Fibroblast of lung (primary cell): ENCODE measurements around the gene ZNF688. TPM values are rescaled to one million over a fixed set of nuclear protein-coding genes. Genes with fewer than 3 reads are reported as not detected.

Source experiments
- DNase-seq, 2 donors: peaks; one replicate each; pipeline versions ENCODE4 v3.0.0 to v3.0.0-alpha.2; 2010; ENCODE audit warnings: low read depth in 2 of 2
- H2AFZ ChIP-seq: 2 replicates; pipeline ENCODE4 v1.5.1; 2012; ENCODE audit warnings: low read length, control low read depth, inconsistent platforms
- H3K27ac ChIP-seq: 2 replicates; pipeline ENCODE4 v1.5.1; 2011; ENCODE audit warnings: low read length, control low read depth; ENCODE audit not compliant: insufficient read depth
- H3K27me3 ChIP-seq: 2 replicates; pipeline ENCODE4 v1.5.1; 2011; ENCODE audit warnings: mild to moderate bottlenecking, low read length; ENCODE audit not compliant: control insufficient read depth, insufficient read depth
- H3K36me3 ChIP-seq: 2 replicates; pipeline ENCODE4 v1.5.1; 2011; ENCODE audit warnings: low read length; ENCODE audit not compliant: control insufficient read depth, insufficient read depth
- H3K4me1 ChIP-seq: 2 replicates; pipeline ENCODE4 v1.5.1; 2011; ENCODE audit warnings: low read length; ENCODE audit not compliant: control insufficient read depth, insufficient read depth; ENCODE audit errors: extremely low read depth
- H3K4me2 ChIP-seq: 2 replicates; pipeline ENCODE4 v1.5.1; 2011; ENCODE audit warnings: low read length, control low read depth; ENCODE audit not compliant: insufficient read depth; ENCODE audit errors: extremely low read depth
- H3K4me3 ChIP-seq, 4 experiments: fragments of 200-600 bp in 1 of 4; sonication (generic) in 1 of 4; replicated peaks in 1 of 4; 2 replicates each; pipeline ENCODE4 v1.5.1; 2011 to 2016; ENCODE audit warnings: low read length in 4 of 4, low read depth in 3 of 4, mild to moderate bottlenecking in 3 of 4, control low read depth in 2 of 4, inconsistent platforms in 1 of 4, mixed read lengths in 1 of 4; ENCODE audit not compliant: insufficient read depth in 1 of 4; ENCODE audit errors: control extremely low read depth in 1 of 4
- H3K79me2 ChIP-seq: 2 replicates; pipeline ENCODE4 v1.5.1; 2012; ENCODE audit warnings: mild to moderate bottlenecking, low read length, inconsistent platforms; ENCODE audit not compliant: control insufficient read depth, insufficient read depth
- H3K9ac ChIP-seq: 2 replicates; pipeline ENCODE4 v1.5.1; 2011; ENCODE audit warnings: mild to moderate bottlenecking, low read length, control low read depth; ENCODE audit not compliant: insufficient read depth
- H3K9me3 ChIP-seq: 2 replicates; pipeline ENCODE4 v1.5.1; 2012; ENCODE audit warnings: low read depth, low read length; ENCODE audit not compliant: control insufficient read depth, insufficient read depth
- H4K20me1 ChIP-seq: 2 replicates; pipeline ENCODE4 v1.5.1; 2011; ENCODE audit warnings: low read length; ENCODE audit not compliant: control insufficient read depth, insufficient read depth; ENCODE audit errors: extremely low read depth
- EZH2 ChIP-seq: IDR thresholded peaks from 2 replicates; pipeline ENCODE4 v1.5.1; 2012; ENCODE audit warnings: low read length, control low read depth, mild to moderate bottlenecking; ENCODE audit errors: missing control alignments
- polyA plus RNA-seq, 2 donors: library from polyadenylated mRNA; depleted of rRNA in 1 of 2; stranded (reverse) in 1 of 2; unstranded in 1 of 2; fragments of >200 nt; gene quantifications; 2 replicates each; pipeline ENCODE4 v1.2.1, GENCODE V29; 2011 to 2012; ENCODE audit warnings: missing spikeins in 1 of 2
- total RNA-seq: library from RNA; depleted of rRNA; stranded (reverse); fragments of >200 nt; gene quantifications from 2 replicates; pipeline ENCODE4 v1.2.1, GENCODE V29; 2014
- TF ChIP-seq, protein P1 (sequence below), 2 donors: IDR thresholded peaks in 1 of 2; conservative IDR thresholded peaks in 1 of 2; 1 replicate in 1 of 2; 2 replicates in 1 of 2; pipeline ENCODE4 v1.5.1; 2011 to 2012; ENCODE audit warnings: low read length in 2 of 2, control low read depth in 1 of 2, inconsistent platforms in 1 of 2, low read depth in 1 of 2, mild to moderate bottlenecking in 1 of 2

ZNF688 gene
- total and polyA plus RNA-seq, 2 donors (not counting 1 experiment from before 2014, with no cell fraction given): 3.0 to 12.9 TPM

DNA sequence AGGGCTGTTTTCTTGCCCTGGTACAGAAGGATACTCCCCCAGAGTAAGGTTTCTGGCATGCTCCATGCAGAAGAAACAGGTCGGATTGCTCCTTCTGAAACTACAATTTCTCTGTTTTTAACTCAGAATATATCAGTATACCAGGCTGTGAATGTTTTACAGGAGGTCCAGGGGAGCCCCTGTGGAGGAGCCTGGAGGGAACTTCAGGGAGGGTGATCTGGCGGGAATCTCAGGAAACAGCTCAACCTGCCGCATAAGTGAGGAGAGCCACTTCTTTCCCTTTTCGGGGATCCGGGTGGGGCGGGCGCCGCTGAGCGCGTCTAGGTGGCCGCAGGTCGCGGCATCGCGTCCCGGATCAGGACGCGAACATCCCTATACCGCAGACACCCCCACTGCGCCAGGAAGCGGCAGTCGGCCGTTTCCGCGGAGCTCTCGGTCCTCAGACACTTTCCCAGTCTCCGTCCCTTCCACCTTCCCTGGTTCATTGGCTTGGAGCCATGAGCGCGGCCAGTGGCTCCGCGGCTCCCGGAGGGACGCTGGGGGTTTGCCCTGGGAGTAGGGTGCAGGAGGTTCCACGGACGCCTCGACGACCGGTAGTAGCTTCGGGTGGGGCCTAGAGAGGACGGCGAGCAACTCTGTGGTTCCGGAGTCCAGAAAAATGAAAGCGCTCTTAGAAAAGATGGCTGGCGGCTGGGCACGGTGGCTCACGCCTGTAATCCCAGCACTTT is 10.3 kb downstream of the ZNF688 start:
- TF ChIP-seq, protein P1, sequence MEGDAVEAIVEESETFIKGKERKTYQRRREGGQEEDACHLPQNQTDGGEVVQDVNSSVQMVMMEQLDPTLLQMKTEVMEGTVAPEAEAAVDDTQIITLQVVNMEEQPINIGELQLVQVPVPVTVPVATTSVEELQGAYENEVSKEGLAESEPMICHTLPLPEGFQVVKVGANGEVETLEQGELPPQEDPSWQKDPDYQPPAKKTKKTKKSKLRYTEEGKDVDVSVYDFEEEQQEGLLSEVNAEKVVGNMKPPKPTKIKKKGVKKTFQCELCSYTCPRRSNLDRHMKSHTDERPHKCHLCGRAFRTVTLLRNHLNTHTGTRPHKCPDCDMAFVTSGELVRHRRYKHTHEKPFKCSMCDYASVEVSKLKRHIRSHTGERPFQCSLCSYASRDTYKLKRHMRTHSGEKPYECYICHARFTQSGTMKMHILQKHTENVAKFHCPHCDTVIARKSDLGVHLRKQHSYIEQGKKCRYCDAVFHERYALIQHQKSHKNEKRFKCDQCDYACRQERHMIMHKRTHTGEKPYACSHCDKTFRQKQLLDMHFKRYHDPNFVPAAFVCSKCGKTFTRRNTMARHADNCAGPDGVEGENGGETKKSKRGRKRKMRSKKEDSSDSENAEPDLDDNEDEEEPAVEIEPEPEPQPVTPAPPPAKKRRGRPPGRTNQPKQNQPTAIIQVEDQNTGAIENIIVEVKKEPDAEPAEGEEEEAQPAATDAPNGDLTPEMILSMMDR (conservative IDR thresholded peaks at IDR 0.05 in 1 of 2, IDR thresholded peaks at IDR 0.05 in 1 of 2; ENCODE audit: low read depth in 1 of 2, low read length in 2 of 2): no peak
- TF ChIP-seq EZH2: no peak
- H3K27me3 ChIP-seq: peaks cover 3% of the 10 kb centered on the region
- H3K36me3 ChIP-seq: no peaks in the 10 kb centered on the region
- H3K79me2 ChIP-seq: peaks cover 6% of the 10 kb centered on the region
- no peak overlapping the region for H3K27ac ChIP-seq
- DNase-seq: no peak
- no peak overlapping the region for H3K9ac ChIP-seq
- H2AFZ ChIP-seq: peak overlapping the region; percentile 81
- H3K4me1 ChIP-seq: no peaks in the 10 kb centered on the region
- H3K4me3 ChIP-seq: peak overlapping the region in 2 of 4 experiments; percentile 1 to 45
- peak overlapping the region; percentile 66 for H3K4me2 ChIP-seq
- H4K20me1 ChIP-seq: no peaks in the 10 kb centered on the region
- H3K9me3 ChIP-seq: no peaks in the 10 kb centered on the region

DNA sequence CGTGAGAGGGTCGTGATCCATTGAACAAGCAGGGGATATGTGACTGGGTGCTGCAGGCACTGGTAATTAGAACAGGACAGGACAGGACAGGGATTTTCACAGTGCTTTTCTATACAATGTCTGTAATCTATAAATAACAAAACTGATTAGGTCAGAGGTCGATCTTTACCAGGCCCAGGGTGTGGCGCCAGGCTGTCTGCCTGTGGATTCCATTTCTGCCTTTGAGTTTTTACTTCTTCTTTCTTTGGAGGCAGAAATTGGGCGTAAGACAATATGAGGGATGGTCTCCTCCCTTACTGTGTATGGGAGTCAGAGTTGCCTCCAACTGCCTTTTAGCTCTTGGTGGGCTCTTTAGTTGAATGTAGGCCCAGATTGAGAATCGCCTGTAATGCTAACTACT is 11.8 kb downstream of the ZNF688 start:
- TF ChIP-seq EZH2: no peak
- TF ChIP-seq, protein P1 (conservative IDR thresholded peaks at IDR 0.05 in 1 of 2, IDR thresholded peaks at IDR 0.05 in 1 of 2; ENCODE audit: low read depth in 1 of 2, low read length in 2 of 2): no peak
- no peaks in the 10 kb centered on the region for H3K27me3 ChIP-seq
- H3K4me3 ChIP-seq: no peak overlapping the region
- H3K9me3 ChIP-seq: no peaks in the 10 kb centered on the region
- peaks cover 9% of the 10 kb centered on the region for H3K36me3 ChIP-seq
- no peaks in the 10 kb centered on the region for H3K4me1 ChIP-seq
- H2AFZ ChIP-seq: no peak overlapping the region
- DNase-seq: no peak
- no peak overlapping the region for H3K4me2 ChIP-seq
- no peaks in the 10 kb centered on the region for H4K20me1 ChIP-seq
- H3K9ac ChIP-seq: no peak overlapping the region
- no peak overlapping the region for H3K27ac ChIP-seq
- H3K79me2 ChIP-seq: peaks cover 8% of the 10 kb centered on the region

DNA sequence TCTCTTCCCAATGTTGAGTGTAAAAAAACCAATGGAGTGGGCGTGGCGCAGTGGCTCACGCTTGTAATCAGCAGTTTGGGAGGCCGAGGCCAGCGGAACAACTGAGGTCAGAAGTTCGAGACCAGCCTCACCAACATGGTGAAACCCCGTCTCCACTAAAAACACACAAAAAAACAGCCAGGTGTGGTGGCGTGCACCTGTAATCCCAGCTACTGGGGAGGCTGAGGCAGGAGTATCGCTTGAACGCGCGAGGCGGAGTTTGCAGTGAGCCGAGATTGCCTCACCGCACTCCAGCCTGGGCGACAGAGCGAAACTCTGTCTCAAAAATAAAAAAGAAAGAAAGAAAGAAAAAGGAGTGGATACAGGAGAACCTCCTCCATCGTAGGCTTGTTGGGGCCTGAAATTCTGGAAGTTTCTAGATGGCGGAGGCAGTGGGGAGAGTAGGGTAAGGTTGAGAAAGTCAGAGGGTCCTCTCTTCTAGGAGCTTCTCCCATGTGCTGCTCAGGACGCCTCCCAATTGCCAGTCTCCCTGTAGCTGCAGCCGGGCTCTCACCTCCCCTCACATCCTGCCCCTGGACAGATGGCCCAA is 12.6 kb downstream of the ZNF688 start:
- DNase-seq: no peak
- Histone ChIP-seq H3K4me2 (peak overlapping the region; percentile 75), H3K9me3 (no peaks in the 10 kb centered on the region), H3K4me1 (no peaks in the 10 kb centered on the region), H3K27ac (peak overlapping the region; percentile 49), H3K27me3 (no peaks in the 10 kb centered on the region), H3K79me2 (peaks cover 8% of the 10 kb centered on the region), H3K4me3 (peak overlapping the region; percentile 15 to 82 (median 36)), H4K20me1 (no peaks in the 10 kb centered on the region), H3K36me3 (peaks cover 10% of the 10 kb centered on the region), H2AFZ (peak overlapping the region; percentile 83), H3K9ac (peak overlapping the region; percentile 36)
- TF ChIP-seq, protein P1 (conservative IDR thresholded peaks at IDR 0.05 in 1 of 2, IDR thresholded peaks at IDR 0.05 in 1 of 2; ENCODE audit: low read depth in 1 of 2, low read length in 2 of 2): no peak
- TF ChIP-seq EZH2: no peak
